ENCODE results near the gene LMO4. TPM values are rescaled to one million over a fixed set of nuclear protein-coding genes. Genes with fewer than 3 reads are reported as not detected.

The LMO4 gene
- total RNA-seq, 1 donor from 2014 or later, result 37.6 TPM

- H3K4me1 Mint-ChIP-seq (ENCODE audit: low read depth), result no peaks in the 10 kb centered on the region
- no peak for TF ChIP-seq CTCF (IDR thresholded peaks at IDR 0.05)
- DNase-seq (ENCODE audit: low spot score), result no peak
- H3K9me3 Mint-ChIP-seq (ENCODE audit: low read depth), result peaks cover 43% of the 10 kb centered on the region
- H3K4me3 Mint-ChIP-seq (ENCODE audit: unreplicated experiment), result no peak overlapping the region
- H3K36me3 Mint-ChIP-seq (ENCODE audit: low read depth), result peaks cover 15% of the 10 kb centered on the region
- no peak overlapping the region for H3K27ac Mint-ChIP-seq (ENCODE audit: unreplicated experiment)
- no peaks in the 10 kb centered on the region for H3K27me3 Mint-ChIP-seq (ENCODE audit: low read depth)
Observed at GRCh38 chr1:87379306-87379705, 50.6 kb downstream of the LMO4 start.

- H3K9me3 Mint-ChIP-seq (ENCODE audit: low read depth), result peaks cover 10% of the 10 kb centered on the region
- no peaks in the 10 kb centered on the region for H3K27me3 Mint-ChIP-seq (ENCODE audit: low read depth)
- no peak overlapping the region for H3K4me3 Mint-ChIP-seq (ENCODE audit: unreplicated experiment)
- no peak overlapping the region for H3K27ac Mint-ChIP-seq (ENCODE audit: unreplicated experiment)
- DNase-seq (ENCODE audit: low spot score), result no peak
- no peak for TF ChIP-seq CTCF (IDR thresholded peaks at IDR 0.05)
- H3K4me1 Mint-ChIP-seq (ENCODE audit: low read depth), result no peaks in the 10 kb centered on the region
- H3K36me3 Mint-ChIP-seq (ENCODE audit: low read depth), result peaks cover 5% of the 10 kb centered on the region
Observed at GRCh38 chr1:87386217-87386790, 57.6 kb downstream of the LMO4 start.

GRCh38 chr1:87388411-87388810, 59.7 kb downstream of the LMO4 start:
- H3K4me3 Mint-ChIP-seq (ENCODE audit: unreplicated experiment), result no peak overlapping the region
- no peak overlapping the region for H3K27ac Mint-ChIP-seq (ENCODE audit: unreplicated experiment)
- no peaks in the 10 kb centered on the region for H3K27me3 Mint-ChIP-seq (ENCODE audit: low read depth)
- H3K36me3 Mint-ChIP-seq (ENCODE audit: low read depth), result peaks cover 5% of the 10 kb centered on the region
- H3K9me3 Mint-ChIP-seq (ENCODE audit: low read depth), result peaks cover 10% of the 10 kb centered on the region
- no peak for DNase-seq (ENCODE audit: low spot score)
- peaks cover 20% of the 10 kb centered on the region for H3K4me1 Mint-ChIP-seq (ENCODE audit: low read depth)
- TF ChIP-seq CTCF (IDR thresholded peaks at IDR 0.05), result no peak

- Mint-ChIP-seq H3K27ac (ENCODE audit: unreplicated experiment) (no peak overlapping the region), H3K27me3 (ENCODE audit: low read depth) (no peaks in the 10 kb centered on the region), H3K4me3 (ENCODE audit: unreplicated experiment) (no peak overlapping the region), H3K9me3 (ENCODE audit: low read depth) (peaks cover 10% of the 10 kb centered on the region), H3K36me3 (ENCODE audit: low read depth) (peaks cover 5% of the 10 kb centered on the region), H3K4me1 (ENCODE audit: low read depth) (peaks cover 25% of the 10 kb centered on the region)
- DNase-seq (ENCODE audit: low spot score), result no peak
- TF ChIP-seq CTCF (IDR thresholded peaks at IDR 0.05), result no peak
Observed at GRCh38 chr1:87389011-87389410, 60.3 kb downstream of the LMO4 start.

- no peak for TF ChIP-seq CTCF (IDR thresholded peaks at IDR 0.05)
- no peak overlapping the region for H3K4me3 Mint-ChIP-seq (ENCODE audit: unreplicated experiment)
- H3K9me3 Mint-ChIP-seq (ENCODE audit: low read depth), result peaks cover 10% of the 10 kb centered on the region
- H3K27me3 Mint-ChIP-seq (ENCODE audit: low read depth), result no peaks in the 10 kb centered on the region
- DNase-seq (ENCODE audit: low spot score), result no peak
- no peak overlapping the region for H3K27ac Mint-ChIP-seq (ENCODE audit: unreplicated experiment)
- H3K36me3 Mint-ChIP-seq (ENCODE audit: low read depth), result peaks cover 5% of the 10 kb centered on the region
- peaks cover 25% of the 10 kb centered on the region for H3K4me1 Mint-ChIP-seq (ENCODE audit: low read depth)
Observed at GRCh38 chr1:87389546-87389945, 60.9 kb downstream of the LMO4 start.

Data from chondrocyte (in vitro differentiated cells).